GM12873 (cell line): Measurements from ENCODE around the gene RELCH.

ENCODE experiments used
- CTCF ChIP-seq: IDR thresholded peaks from 2 replicates; pipeline ENCODE4 v1.5.1; 2012; ENCODE audit warnings: low read depth, mild to moderate bottlenecking, moderate library complexity, low read length, control low read depth; ENCODE audit not compliant: insufficient read depth; ENCODE audit errors: missing control alignments

Gene RELCH

GRCh38 chr18:62334120-62334519, 147.1 kb downstream of the RELCH start:
- TF ChIP-seq CTCF: no peak

GRCh38 chr18:62335494-62335893, 148.4 kb downstream of the RELCH start:
- TF ChIP-seq CTCF: no peak

GRCh38 chr18:62336618-62337017, 149.6 kb downstream of the RELCH start:
- no peak for TF ChIP-seq CTCF

DNA sequence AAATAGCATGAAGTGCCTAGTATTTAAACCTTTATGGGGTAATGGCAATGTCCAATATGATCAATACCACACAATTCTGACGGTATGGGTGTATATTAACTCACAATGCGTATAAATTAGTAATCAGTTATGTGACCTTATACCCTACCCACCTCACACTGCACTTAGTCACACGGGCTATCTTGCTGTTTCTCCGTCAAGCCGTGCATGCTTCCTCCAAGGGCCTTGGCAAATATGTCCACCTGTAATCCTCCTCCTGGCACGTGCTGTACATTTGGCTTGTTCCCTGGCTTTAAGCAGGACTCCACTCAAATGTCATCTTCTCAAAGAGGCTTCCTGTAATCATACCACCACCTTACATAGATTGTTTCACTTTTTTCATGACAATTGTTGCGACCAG, 150.3 kb downstream of the RELCH start:
- no peak for TF ChIP-seq CTCF

DNA sequence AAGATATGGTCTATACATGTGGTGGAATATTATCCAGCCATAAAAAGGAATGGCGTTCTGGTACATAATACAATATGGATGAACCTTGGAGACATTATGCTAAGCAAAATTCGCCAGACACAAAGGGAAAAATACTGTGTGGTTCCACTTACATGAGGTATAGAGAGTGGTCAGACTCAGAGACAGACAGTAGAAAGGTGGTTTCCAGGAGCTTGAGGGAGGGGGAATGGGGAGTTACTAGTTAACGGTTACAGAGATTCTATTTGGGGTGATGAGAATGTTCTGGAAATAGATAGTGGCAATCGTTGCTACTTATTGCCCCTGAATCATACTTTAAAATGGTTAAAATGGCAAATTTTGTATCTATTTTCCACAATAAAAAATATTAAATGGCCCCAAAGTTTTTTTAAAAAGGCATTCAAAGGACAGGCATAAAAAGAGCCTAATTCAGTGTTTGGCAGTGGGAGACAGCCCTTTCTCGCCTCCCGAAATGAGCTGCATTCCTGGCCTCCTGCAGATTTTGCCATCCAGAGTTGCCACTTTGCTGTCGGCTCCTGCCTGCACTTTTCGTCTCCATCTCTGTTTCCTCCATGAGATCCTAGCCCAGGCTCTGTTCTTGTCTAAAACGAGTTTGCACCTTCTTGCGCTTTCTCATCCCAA, 151.5 kb downstream of the RELCH start:
- no peak for TF ChIP-seq CTCF

DNA sequence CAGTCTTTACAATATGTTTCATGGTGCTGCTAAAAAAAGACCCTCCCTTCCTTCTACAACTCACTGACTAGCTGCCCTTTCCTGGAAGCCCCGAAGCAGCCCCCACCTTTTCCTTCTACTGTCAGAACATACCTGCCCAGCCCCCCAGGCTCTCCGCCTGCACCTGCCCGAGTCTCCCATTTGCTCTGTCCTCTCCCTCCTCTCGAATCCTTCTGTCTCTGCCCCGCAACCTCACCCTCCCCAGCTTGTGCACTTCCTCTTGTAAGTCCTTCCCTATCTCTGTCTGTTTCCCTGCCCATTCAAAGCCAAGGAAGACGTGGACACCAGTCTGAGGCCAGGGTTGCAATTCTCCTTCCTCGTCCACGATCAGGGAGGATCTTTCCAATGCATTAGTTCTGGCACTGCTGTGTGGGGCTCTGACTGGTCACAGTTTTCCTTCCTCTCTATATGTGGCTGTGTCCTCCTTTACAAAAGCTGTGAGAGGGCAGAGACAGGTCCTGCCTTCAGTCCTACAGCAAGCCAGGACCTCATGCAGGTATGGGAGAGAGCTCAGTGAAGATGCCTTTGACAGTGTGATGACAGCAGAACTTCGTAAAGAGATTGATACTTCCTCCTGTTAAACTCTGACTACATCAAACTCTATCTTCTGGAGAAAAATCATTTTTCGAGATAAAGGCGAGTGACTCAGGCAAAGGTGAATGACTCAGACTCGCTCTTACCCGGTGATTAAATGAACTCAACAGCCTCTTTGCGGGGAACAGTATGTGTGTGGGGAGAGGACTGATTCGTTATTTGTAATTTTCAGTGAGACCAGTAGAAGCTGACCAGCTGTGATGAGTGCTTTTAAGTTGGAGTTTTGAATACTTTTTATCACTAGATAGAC, 152.3 kb downstream of the RELCH start:
- TF ChIP-seq CTCF: no peak

DNA sequence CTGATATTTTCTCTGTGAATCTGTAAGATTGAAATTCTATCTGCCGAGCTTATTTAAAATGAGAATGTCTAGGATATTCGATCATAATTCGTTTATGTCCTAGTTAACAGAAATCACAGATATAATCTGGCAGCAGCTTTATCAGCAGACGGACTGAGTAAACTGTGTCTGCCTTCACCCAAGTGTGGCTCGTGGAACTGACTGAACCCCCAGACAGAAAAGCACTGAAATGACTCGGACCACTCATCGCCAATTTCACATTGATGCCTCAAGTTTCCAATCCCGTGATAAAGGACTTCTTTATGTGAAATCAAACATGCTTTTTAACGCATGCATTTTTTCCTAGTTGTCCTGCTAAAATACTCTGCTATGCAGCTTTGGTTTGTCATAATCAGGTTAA, 153.9 kb downstream of the RELCH start:
- no peak for TF ChIP-seq CTCF
